CD4-positive, alpha-beta T cell treated with Interleukin-4 for 1 hour (primary cell): ENCODE results near the gene ESR1.

Experiments
- DNase-seq, 2 donors: peaks; one replicate each; pipeline ENCODE4 v3.0.0-alpha.2; 2020 to 2022

ESR1 gene

DNA sequence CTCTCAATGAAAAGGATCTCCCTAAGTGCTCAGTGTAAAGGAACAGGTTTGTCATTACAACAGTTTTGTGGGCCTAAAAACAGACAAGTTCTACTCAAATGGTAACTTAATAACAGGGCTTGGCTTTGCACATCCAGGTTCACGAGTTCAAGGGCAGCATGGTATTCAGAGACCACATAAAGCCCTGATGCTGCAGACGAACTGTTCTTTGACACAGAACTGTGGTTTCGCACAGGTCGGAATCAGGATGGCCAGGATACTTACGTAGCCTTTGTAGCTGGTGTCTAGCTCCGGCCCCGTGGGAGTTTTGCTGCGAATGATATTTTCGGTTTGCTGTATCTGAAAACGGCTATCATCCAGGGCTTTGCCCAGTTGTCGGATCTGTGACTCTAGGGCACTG is 335.9 kb downstream of the ESR1 start:
- no peak for DNase-seq

DNA sequence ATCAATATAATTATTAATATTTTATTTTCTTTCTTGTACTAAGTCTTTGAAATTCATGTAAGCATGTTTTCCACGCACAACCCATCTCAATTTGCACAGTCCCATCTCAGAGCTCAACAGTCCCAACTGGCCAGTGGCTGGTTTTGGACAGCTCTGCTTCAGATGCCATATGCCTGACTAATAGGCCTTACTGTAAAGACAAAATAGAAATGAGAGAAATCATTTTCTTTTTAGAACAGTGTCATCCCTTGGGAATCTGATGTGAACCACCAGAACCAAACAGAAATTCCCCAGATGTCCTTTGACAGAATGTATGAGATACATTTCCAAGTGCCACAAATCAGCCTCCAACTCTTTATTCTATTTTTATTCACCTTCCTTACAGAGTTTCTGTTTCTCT is 338.9 kb downstream of the ESR1 start:
- DNase-seq: no peak

GRCh38 chr6:152147269-152147668 is 339.8 kb downstream of the ESR1 start:
- no peak for DNase-seq

- DNase-seq: no peak
These were observed 340.9 kb downstream of the ESR1 start for GRCh38 chr6:152148412-152148811.

GRCh38 chr6:152150196-152150595 is 342.7 kb downstream of the ESR1 start:
- no peak for DNase-seq

DNA sequence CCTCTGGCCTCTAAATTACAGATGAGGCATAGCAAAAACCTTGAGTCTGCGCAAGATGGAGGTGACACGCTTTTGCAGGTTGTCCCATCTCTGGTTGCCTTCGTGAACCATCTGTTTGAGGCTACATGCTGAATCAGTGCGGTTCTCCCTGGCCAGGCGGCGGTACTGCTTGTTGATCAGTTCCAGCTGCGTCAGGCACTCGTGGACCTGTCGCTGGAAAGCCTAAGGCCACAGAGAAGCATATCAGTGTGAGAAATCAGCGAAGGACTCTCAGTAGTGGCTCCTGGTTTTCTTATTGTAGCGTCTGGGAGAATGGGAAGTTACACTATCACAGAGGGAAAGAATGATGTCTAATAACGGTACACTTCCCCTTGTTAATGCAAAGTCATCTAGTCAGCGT is 344.4 kb downstream of the ESR1 start:
- DNase-seq: no peak

DNA sequence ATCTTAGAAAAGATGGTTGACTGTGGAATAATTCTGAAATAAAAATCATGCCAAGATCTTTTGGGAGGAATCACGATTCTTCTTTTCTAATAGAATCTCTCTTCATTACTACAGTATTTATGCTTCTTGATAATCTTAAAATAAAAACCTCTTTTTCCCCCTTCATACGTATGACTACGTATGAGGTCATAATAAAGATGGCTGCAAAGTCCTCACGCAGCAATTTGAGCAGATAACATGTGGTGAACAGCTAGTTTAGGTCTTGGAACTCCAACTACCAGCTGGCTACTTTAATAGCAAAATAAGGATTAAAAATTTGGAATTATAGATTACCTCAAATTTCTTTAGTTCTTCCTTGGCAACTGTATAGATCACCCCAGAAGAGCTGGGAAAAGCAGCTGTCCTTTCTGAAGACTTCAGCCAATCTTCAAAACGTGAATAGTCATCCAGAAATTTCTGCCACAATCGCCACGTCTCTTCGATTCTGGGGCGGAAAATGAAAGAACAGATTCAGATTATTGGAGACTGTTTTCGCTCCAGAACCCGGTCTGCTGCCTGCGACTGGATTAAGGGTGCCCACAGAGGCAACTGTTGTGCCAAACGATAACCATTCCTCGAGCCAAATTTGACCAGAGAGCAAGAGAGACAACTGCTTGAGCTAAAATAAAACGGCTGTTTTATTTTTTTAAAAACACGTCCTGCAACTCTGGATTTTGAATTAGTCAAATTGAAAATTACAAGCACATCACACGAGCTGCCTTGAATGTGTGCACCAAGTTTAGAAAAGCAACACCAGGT is 347.3 kb downstream of the ESR1 start:
- DNase-seq: no peak

DNA sequence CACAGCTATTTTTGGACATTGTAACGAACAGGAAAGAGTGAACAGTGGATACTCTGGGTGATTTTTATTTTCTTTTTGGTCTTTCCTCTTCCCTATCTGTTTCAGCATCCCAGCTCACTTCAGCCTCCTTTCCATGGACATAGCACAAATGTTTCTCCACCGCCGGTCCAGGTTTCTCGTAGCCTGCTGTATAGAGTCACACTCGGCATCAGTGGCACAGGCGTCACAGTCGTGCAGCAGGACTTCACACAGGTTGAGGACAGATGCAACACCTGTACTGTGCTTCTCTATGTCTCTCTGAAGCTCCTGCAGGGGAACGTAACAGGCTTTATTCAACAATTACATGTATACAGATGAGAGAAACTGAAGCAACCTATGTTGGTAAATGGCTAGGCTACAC is 348.3 kb downstream of the ESR1 start:
- no peak for DNase-seq

DNA sequence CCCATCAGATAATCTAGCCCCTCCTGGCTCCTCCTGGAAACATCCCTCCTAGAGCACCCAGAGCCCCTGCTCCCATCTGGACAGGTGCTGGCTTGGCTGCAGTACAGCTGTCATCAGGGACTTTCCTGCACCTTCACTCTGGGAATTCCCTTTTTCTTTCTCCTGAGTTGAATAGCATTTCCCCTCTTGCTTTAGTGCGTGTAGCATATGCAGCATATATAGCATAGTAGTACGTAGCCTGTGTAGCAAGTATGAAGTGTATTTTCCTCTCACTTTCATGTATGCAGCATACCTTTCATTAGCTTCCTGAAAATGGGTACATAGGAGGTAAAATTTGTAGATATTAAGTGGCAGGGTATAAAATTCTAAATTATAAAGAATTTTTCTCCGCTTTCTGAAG is 352.9 kb downstream of the ESR1 start:
- peak in 1 of 2 donors; percentile 22 for DNase-seq

GRCh38 chr6:152161501-152161900 is 354.0 kb downstream of the ESR1 start:
- no peak for DNase-seq

- DNase-seq: no peak
These were observed 357.5 kb downstream of the ESR1 start for GRCh38 chr6:152164957-152165356.

DNA sequence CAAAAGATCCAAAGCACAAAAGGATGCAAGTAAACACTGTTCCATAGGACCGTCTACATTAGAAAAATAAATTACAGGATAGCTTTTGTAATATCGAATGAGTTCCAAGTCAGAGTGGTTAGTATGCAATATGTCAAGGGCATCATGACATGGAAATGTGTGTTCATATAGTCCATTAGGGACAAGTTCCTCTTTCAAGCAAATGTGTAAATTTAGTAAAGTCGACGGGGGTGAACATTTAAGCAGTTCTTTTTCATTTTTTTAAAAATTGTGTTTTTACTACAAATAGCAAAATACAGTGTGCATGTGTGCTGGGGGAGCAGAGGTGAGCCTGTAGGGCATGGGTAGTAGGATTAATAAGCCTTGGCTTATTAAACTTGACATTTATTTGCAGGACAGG is 359.0 kb downstream of the ESR1 start:
- no peak for DNase-seq

DNA sequence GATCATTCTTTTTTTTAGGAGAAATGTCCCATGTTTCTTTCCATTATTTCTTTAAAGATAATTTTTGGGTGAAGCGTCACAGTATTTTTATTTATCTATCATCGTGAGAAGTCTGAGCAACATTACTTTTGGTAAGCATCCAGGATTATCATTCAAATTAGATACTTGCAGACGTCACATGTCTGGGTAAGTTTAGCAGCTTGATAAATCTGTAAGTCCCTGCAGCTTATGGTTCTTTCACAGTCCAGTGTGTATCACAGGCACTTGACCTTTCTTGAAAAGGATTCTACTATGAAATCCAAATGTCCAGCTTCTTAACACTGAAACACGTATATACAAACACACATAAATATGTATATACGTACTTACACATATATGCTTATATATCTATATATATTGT is 359.4 kb downstream of the ESR1 start:
- no peak for DNase-seq

DNA sequence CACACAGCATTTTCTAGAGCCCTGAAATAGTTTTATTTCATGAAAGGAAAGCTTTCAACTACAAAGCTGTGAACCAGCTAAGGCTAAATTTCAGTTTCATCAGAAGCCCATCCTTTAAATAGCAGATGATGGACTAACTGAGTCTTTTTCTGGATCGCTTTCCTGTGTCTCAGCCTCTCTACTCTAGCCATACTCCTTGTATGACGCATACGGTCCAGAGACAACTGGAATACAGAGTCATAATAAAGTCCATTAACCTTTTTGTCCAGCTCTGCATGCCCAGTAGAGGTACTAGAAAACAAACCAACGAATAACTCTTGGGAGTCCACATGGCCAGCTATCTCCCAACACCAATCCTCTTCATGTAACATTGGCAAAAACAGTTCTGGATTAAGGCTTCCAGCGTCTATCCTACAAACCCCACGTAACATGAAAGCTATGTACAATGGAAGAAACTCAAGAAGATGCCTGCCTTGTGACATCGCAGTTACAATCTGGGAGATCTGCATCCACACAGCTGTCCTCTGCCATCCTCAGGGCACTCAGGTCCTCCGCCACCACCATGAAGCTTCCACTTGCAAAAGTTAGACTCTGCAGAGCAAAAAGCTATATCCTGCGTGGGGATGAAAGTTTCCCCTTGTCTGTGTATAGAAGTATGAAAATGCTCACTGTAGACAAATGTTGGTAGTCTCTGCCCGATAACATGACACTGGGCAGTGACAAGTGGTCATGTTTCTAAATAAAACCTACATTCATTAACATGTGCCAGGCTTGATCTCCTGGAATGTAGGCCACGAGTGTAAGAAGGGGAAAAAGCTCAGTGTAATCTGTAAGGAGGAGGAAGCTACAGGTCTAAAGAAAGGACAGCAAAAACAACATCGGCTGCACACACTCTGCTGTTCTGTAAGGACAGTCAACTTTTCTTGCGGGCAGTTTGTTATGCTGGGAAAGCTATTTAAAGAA is 360.4 kb downstream of the ESR1 start:
- DNase-seq: no peak

- DNase-seq: no peak
These were observed 362.8 kb downstream of the ESR1 start for GRCh38 chr6:152170313-152170701.

DNA sequence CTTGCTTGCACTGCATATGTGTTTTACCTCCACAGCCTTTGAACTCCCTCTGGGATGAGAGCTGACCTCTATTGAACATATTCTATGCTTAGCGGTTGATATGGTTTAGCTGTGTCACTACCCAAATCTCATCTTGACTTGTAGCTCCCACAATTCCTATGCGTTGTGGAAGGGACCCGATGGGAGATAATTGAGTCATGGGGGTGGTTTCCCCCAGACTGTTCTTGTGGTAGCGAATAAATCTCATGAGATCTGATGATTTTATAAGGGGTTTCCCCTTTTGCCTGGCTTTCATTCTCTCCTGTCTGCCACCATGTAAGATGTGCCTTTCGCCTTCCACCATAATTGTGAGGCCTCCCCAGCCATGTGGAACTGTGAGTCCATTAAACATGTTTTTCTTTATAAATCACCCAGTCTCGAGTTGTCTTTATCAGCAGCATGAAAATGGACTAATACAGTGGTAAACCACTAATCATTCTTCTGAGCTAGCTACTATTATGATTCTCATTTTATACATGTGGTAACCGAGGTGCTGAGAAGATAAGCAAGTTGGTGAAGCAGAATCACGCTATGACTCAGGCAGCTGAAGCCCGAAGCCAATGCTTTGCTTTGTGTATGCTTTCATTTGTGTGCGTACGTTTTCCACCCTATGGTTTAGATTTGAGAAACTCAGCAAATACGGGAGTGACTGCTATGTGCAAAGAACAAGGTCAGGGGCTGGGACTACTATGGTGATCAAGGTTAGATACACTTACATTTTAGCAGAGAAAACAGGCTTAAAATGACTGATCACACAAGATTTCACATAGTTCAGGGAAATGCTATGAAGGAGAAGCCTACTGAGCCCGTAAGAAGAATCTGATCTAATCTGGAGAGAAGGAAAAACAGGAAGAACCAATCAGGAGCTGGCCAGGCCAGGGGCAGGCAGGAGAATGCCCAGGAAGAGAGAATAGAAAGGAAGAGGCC is 363.5 kb downstream of the ESR1 start:
- peak; percentile 36 to 71 for DNase-seq

- DNase-seq: no peak
These were observed 365.8 kb downstream of the ESR1 start for GRCh38 chr6:152173321-152173720.

GRCh38 chr6:152173957-152174356 is 366.5 kb downstream of the ESR1 start:
- DNase-seq: no peak

DNA sequence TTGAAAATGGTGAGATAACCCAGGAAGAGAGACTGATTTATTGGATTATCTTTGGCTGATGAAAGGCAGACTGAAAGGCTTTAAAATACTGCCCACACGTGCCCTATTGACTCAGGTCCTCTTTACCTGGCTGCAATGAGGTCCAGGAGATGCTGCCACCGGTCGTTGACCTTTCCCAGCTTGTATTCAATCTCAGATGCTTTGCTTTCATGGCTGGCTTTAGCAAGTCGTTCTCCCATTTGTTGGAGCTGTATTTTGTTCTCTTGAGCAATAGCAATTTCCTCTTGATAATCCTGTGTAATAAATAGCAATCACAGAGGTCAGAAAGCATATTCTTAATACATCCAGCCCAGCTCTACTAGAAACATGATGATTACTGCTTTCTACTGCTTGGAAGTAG is 368.8 kb downstream of the ESR1 start:
- no peak for DNase-seq
